ENCODE measurements around the gene BAK1.

BAK1 gene

GRCh38 chr6:33613795-33614168, 33.7 kb upstream of the BAK1 start:
- Histone ChIP-seq H3K36me3 (ENCODE audit: insufficient read depth, low read length) (no peaks in the 10 kb centered on the region; the same call in 1 of the 2 replicates), H3F3A (ENCODE audit: insufficient read depth, low read length) (no peaks in the 10 kb centered on the region), H4K20me1 (ENCODE audit: insufficient read depth, low read length) (no peaks in the 10 kb centered on the region), H3K9me2 (ENCODE audit: low read depth, low read length) (no peaks in the 10 kb centered on the region), H3K9ac (ENCODE audit: low read length) (no peak overlapping the region), H3K27ac (ENCODE audit: low read depth, low read length, poor library complexity, severe bottlenecking) (no peak overlapping the region), H3K79me2 (ENCODE audit: insufficient read depth, low read length) (no peaks in the 10 kb centered on the region), H3K4me3 (ENCODE audit: low read depth, low read length, poor library complexity, severe bottlenecking) (no peak overlapping the region), H3K4me2 (ENCODE audit: low read length) (no peak overlapping the region), H3K9me3 (ENCODE audit: low read length) (no peaks in the 10 kb centered on the region), H3K27me3 (ENCODE audit: insufficient read depth, low read length) (peaks cover 4% of the 10 kb centered on the region; the same call in 1 of the 2 replicates), H3K4me1 (ENCODE audit: insufficient read depth, low read length, severe bottlenecking) (peaks cover 3% of the 10 kb centered on the region), H2AFZ (ENCODE audit: low read length) (no peak overlapping the region)
- no peak for TF ChIP-seq CTCF (IDR thresholded peaks at IDR 0.05; ENCODE audit: low read length)
- TF ChIP-seq EZH2 (IDR thresholded peaks at IDR 0.05; ENCODE audit: borderline replicate concordance, low read length) = no peak

GRCh38 chr6:33613146-33613794, 33.2 kb upstream of the BAK1 start:
- Histone ChIP-seq H3K36me3 (ENCODE audit: insufficient read depth, low read length) (no peaks in the 10 kb centered on the region; the same call in 1 of the 2 replicates), H3K4me3 (ENCODE audit: low read depth, low read length, poor library complexity, severe bottlenecking) (no peak overlapping the region), H4K20me1 (ENCODE audit: insufficient read depth, low read length) (no peaks in the 10 kb centered on the region), H3F3A (ENCODE audit: insufficient read depth, low read length) (no peaks in the 10 kb centered on the region), H3K27ac (ENCODE audit: low read depth, low read length, poor library complexity, severe bottlenecking) (no peak overlapping the region), H3K9me2 (ENCODE audit: low read depth, low read length) (no peaks in the 10 kb centered on the region), H3K79me2 (ENCODE audit: insufficient read depth, low read length) (no peaks in the 10 kb centered on the region), H3K9ac (ENCODE audit: low read length) (no peak overlapping the region), H3K4me1 (ENCODE audit: insufficient read depth, low read length, severe bottlenecking) (peaks cover 3% of the 10 kb centered on the region), H3K27me3 (ENCODE audit: insufficient read depth, low read length) (peaks cover 4% of the 10 kb centered on the region; the same call in 1 of the 2 replicates), H3K4me2 (ENCODE audit: low read length) (no peak overlapping the region), H2AFZ (ENCODE audit: low read length) (no peak overlapping the region), H3K9me3 (ENCODE audit: low read length) (no peaks in the 10 kb centered on the region)
- TF ChIP-seq EZH2 (IDR thresholded peaks at IDR 0.05; ENCODE audit: borderline replicate concordance, low read length) (no peak), CTCF (IDR thresholded peaks at IDR 0.05; ENCODE audit: low read length) (no peak)

GRCh38 chr6:33610779-33611732, 31.0 kb upstream of the BAK1 start:
- no peak overlapping the region for H3K27ac ChIP-seq (ENCODE audit: low read depth, low read length, poor library complexity, severe bottlenecking)
- H3K9ac ChIP-seq (ENCODE audit: low read length) = no peak overlapping the region
- no peak for TF ChIP-seq CTCF (IDR thresholded peaks at IDR 0.05; ENCODE audit: low read length)
- no peak overlapping the region for H3K4me2 ChIP-seq (ENCODE audit: low read length)
- no peak overlapping the region for H2AFZ ChIP-seq (ENCODE audit: low read length)
- no peaks in the 10 kb centered on the region for H3F3A ChIP-seq (ENCODE audit: insufficient read depth, low read length)
- H3K4me3 ChIP-seq (ENCODE audit: low read depth, low read length, poor library complexity, severe bottlenecking) = no peak overlapping the region
- no peaks in the 10 kb centered on the region for H3K9me2 ChIP-seq (ENCODE audit: low read depth, low read length)
- H3K36me3 ChIP-seq (ENCODE audit: insufficient read depth, low read length) = no peaks in the 10 kb centered on the region; the same call in 1 of the 2 replicates
- H3K27me3 ChIP-seq (ENCODE audit: insufficient read depth, low read length) = peaks cover 4% of the 10 kb centered on the region; the same call in 1 of the 2 replicates
- H3K4me1 ChIP-seq (ENCODE audit: insufficient read depth, low read length, severe bottlenecking) = peaks cover 6% of the 10 kb centered on the region
- H4K20me1 ChIP-seq (ENCODE audit: insufficient read depth, low read length) = no peaks in the 10 kb centered on the region
- no peaks in the 10 kb centered on the region for H3K9me3 ChIP-seq (ENCODE audit: low read length)
- no peaks in the 10 kb centered on the region for H3K79me2 ChIP-seq (ENCODE audit: insufficient read depth, low read length)

Measured in OCI-LY1 (cell line).